Fibroblast of skin of right biceps (primary cell): ENCODE results near the gene VLDLR.
"Not testable (repeated sequence)": the region's sequence is repeated elsewhere in the genome, so short reads cannot be mapped to it uniquely, and the experiment has no call there.

Experiments used
- DNase-seq: peaks from one replicate; pipeline ENCODE4 v3.0.0-alpha.2; 2013

VLDLR gene

GRCh38 chr9:2664174-2665065 lies 42.8 kb downstream of the VLDLR start:
- no peak for DNase-seq

GRCh38 chr9:2666569-2666968 lies 45.0 kb downstream of the VLDLR start:
- no peak for DNase-seq

GRCh38 chr9:2673161-2673560 lies 51.6 kb downstream of the VLDLR start:
- no peak for DNase-seq

GRCh38 chr9:2674141-2674824 lies 52.7 kb downstream of the VLDLR start:
- DNase-seq, result no peak

- no peak for DNase-seq
Observed at GRCh38 chr9:2675834-2676233, 54.2 kb downstream of the VLDLR start.

- no peak for DNase-seq
Observed at GRCh38 chr9:2676466-2676865, 54.9 kb downstream of the VLDLR start.

GRCh38 chr9:2677915-2678889 lies 56.6 kb downstream of the VLDLR start:
- DNase-seq, result no peak

- no peak for DNase-seq
Observed at GRCh38 chr9:2679011-2679410, 57.4 kb downstream of the VLDLR start.

GRCh38 chr9:2681981-2682380 lies 60.4 kb downstream of the VLDLR start:
- no peak for DNase-seq

GRCh38 chr9:2686911-2687310 lies 65.3 kb downstream of the VLDLR start:
- no peak for DNase-seq

- DNase-seq, result no peak
Observed at GRCh38 chr9:2688636-2689035, 67.0 kb downstream of the VLDLR start.

GRCh38 chr9:2691212-2691611 lies 69.6 kb downstream of the VLDLR start:
- DNase-seq, result peak; percentile 14

GRCh38 chr9:2691626-2692025 lies 70.0 kb downstream of the VLDLR start:
- peak; percentile 52 for DNase-seq

GRCh38 chr9:2693056-2693455 lies 71.5 kb downstream of the VLDLR start:
- no peak for DNase-seq

- no peak for DNase-seq
Observed at GRCh38 chr9:2697492-2697891, 75.9 kb downstream of the VLDLR start.

GRCh38 chr9:2700398-2700797 lies 78.8 kb downstream of the VLDLR start:
- no peak for DNase-seq

- no peak for DNase-seq
Observed at GRCh38 chr9:2700909-2701550, 79.4 kb downstream of the VLDLR start.

- DNase-seq, result no peak
Observed at GRCh38 chr9:2704504-2704903, 82.9 kb downstream of the VLDLR start.

- not testable (repeated sequence) for DNase-seq
Observed at GRCh38 chr9:2707256-2707655, 85.7 kb downstream of the VLDLR start.
